Osteoblast (primary cell): ENCODE results near the gene LTBP1. TPM values are rescaled to one million over a fixed set of nuclear protein-coding genes. Genes with fewer than 3 reads are reported as not detected.

Experiments
- DNase-seq: peaks from one replicate; pipeline ENCODE4 v3.0.0; 2011; ENCODE audit warnings: low spot score, mixed read lengths; ENCODE audit not compliant: insufficient read length; ENCODE audit errors: missing footprints
- H2AFZ ChIP-seq: 2 replicates; pipeline ENCODE4 v1.6.0; 2011; ENCODE audit warnings: mild to moderate bottlenecking, low read length
- H3K27ac ChIP-seq: 2 replicates; pipeline ENCODE4 v1.5.1; 2011; ENCODE audit warnings: mild to moderate bottlenecking, low read depth, low read length, moderate library complexity
- H3K27me3 ChIP-seq: 2 replicates; pipeline ENCODE4 v1.6.0; 2012; ENCODE audit warnings: mild to moderate bottlenecking, control low read depth, inconsistent platforms, low read length, moderate library complexity; ENCODE audit not compliant: insufficient read depth
- H3K36me3 ChIP-seq: 2 replicates; pipeline ENCODE4 v1.5.1; 2011; ENCODE audit warnings: mild to moderate bottlenecking, low read length, control low read depth, moderate library complexity; ENCODE audit not compliant: insufficient read depth
- H3K4me1 ChIP-seq: 2 replicates; pipeline ENCODE4 v1.5.1; 2011; ENCODE audit warnings: mild to moderate bottlenecking, low read length, control low read depth, moderate library complexity; ENCODE audit not compliant: insufficient read depth
- H3K4me2 ChIP-seq: 2 replicates; pipeline ENCODE4 v1.6.0; 2011; ENCODE audit warnings: mild to moderate bottlenecking, low read length; ENCODE audit not compliant: insufficient read depth
- H3K4me3 ChIP-seq: fragments of 200-600 bp; sonication (generic); 3 replicates; pipeline ENCODE4 v1.5.1; 2012; ENCODE audit warnings: mild to moderate bottlenecking, low read length, inconsistent platforms; ENCODE audit not compliant: insufficient read depth
- H3K79me2 ChIP-seq: 2 replicates; pipeline ENCODE4 v1.6.0; 2012; ENCODE audit warnings: mild to moderate bottlenecking, low read length, control low read depth, inconsistent platforms; ENCODE audit not compliant: insufficient read depth
- H3K9me3 ChIP-seq: 2 replicates; pipeline ENCODE4 v1.5.1; 2011; ENCODE audit warnings: low read depth, low read length, control low read depth
- H4K20me1 ChIP-seq: 2 replicates; pipeline ENCODE4 v1.6.0; 2012; ENCODE audit warnings: mild to moderate bottlenecking, low read length, control low read depth; ENCODE audit not compliant: insufficient read depth
- CTCF ChIP-seq: IDR thresholded peaks from 2 replicates; pipeline ENCODE4 v1.5.1; 2011; ENCODE audit warnings: mild to moderate bottlenecking, low read depth, low read length, moderate library complexity; ENCODE audit errors: extremely low read depth
- total RNA-seq: library from RNA; depleted of rRNA; stranded (reverse); fragments of >200 nt; gene quantifications from 2 replicates; pipeline ENCODE4 v1.2.3, GENCODE V29; 2012

The LTBP1 gene
- total RNA-seq, 1 donor: 224 TPM

GRCh38 chr2:33137331-33137730 is 190.6 kb downstream of the LTBP1 start:
- TF ChIP-seq CTCF: no peak
- Histone ChIP-seq H3K27me3 (no peaks in the 10 kb centered on the region), H3K4me2 (peak overlapping the region; percentile 75), H3K79me2 (peaks cover 61% of the 10 kb centered on the region), H2AFZ (no peak overlapping the region), H3K4me1 (peaks cover 32% of the 10 kb centered on the region), H3K9me3 (no peaks in the 10 kb centered on the region), H3K27ac (peak overlapping the region; percentile 96), H3K36me3 (peaks cover 19% of the 10 kb centered on the region), H4K20me1 (peaks cover 4% of the 10 kb centered on the region), H3K4me3 (peak overlapping the region; percentile 78)
- DNase-seq: no peak

- DNase-seq: no peak
- Histone ChIP-seq H3K79me2 (peaks cover 87% of the 10 kb centered on the region), H3K27me3 (no peaks in the 10 kb centered on the region), H3K4me3 (no peak overlapping the region), H3K4me2 (no peak overlapping the region), H3K4me1 (peaks cover 24% of the 10 kb centered on the region), H2AFZ (no peak overlapping the region), H3K27ac (no peak overlapping the region), H3K9me3 (no peaks in the 10 kb centered on the region), H4K20me1 (peaks cover 4% of the 10 kb centered on the region), H3K36me3 (peaks cover 39% of the 10 kb centered on the region)
- no peak for TF ChIP-seq CTCF
Measured at GRCh38 chr2:33139949-33140348, 193.2 kb downstream of the LTBP1 start.

- H3K36me3 ChIP-seq: peaks cover 41% of the 10 kb centered on the region
- TF ChIP-seq CTCF: no peak
- no peak overlapping the region for H3K27ac ChIP-seq
- peaks cover 4% of the 10 kb centered on the region for H4K20me1 ChIP-seq
- no peak overlapping the region for H3K4me3 ChIP-seq
- no peak overlapping the region for H3K4me2 ChIP-seq
- no peak overlapping the region for H2AFZ ChIP-seq
- H3K27me3 ChIP-seq: no peaks in the 10 kb centered on the region
- peaks cover 36% of the 10 kb centered on the region for H3K4me1 ChIP-seq
- DNase-seq: no peak
- H3K79me2 ChIP-seq: peaks cover 90% of the 10 kb centered on the region
- no peaks in the 10 kb centered on the region for H3K9me3 ChIP-seq
Measured at GRCh38 chr2:33141476-33141875, 194.7 kb downstream of the LTBP1 start.

GRCh38 chr2:33142810-33143209 is 196.1 kb downstream of the LTBP1 start:
- no peak overlapping the region for H2AFZ ChIP-seq
- no peak for TF ChIP-seq CTCF
- H3K27me3 ChIP-seq: no peaks in the 10 kb centered on the region
- H3K4me3 ChIP-seq: no peak overlapping the region
- peaks cover 4% of the 10 kb centered on the region for H4K20me1 ChIP-seq
- H3K79me2 ChIP-seq: peaks cover 90% of the 10 kb centered on the region
- H3K4me2 ChIP-seq: no peak overlapping the region
- peaks cover 28% of the 10 kb centered on the region for H3K4me1 ChIP-seq
- no peaks in the 10 kb centered on the region for H3K9me3 ChIP-seq
- DNase-seq: no peak
- H3K27ac ChIP-seq: no peak overlapping the region
- H3K36me3 ChIP-seq: peaks cover 51% of the 10 kb centered on the region
